Muscle layer of duodenum (tissue), 2 donors: ENCODE measurements around the gene HDAC5.

Experiments
- H3K27ac ChIP-seq: one replicate; pipeline ENCODE4 v1.7.0; 2013; ENCODE audit warnings: mild to moderate bottlenecking, low read length
- H3K27me3 ChIP-seq: one replicate; pipeline ENCODE4 v1.7.0; 2013; ENCODE audit warnings: low read depth, mild to moderate bottlenecking, control low read depth, low read length
- H3K36me3 ChIP-seq, 2 donors: one replicate each; pipeline ENCODE4 v1.7.0; 2013; ENCODE audit warnings: low read length in 2 of 2, control low read depth in 1 of 2, mild to moderate bottlenecking in 1 of 2; ENCODE audit not compliant: insufficient read depth in 2 of 2, control insufficient read depth in 1 of 2
- H3K4me1 ChIP-seq, 2 donors: one replicate each; pipeline ENCODE4 v1.7.0; 2013; ENCODE audit warnings: low read length in 2 of 2, mild to moderate bottlenecking in 2 of 2, control low read depth in 1 of 2, moderate library complexity in 1 of 2; ENCODE audit not compliant: insufficient read depth in 2 of 2, control insufficient read depth in 1 of 2
- H3K4me3 ChIP-seq, 2 donors: one replicate each; pipeline ENCODE4 v1.7.0; 2013; ENCODE audit warnings: low read length in 2 of 2, low read depth in 1 of 2, mild to moderate bottlenecking in 1 of 2
- H3K9me3 ChIP-seq, 2 donors: one replicate each; pipeline ENCODE4 v1.7.0; 2013; ENCODE audit warnings: low read length in 2 of 2, control low read depth in 1 of 2, mild to moderate bottlenecking in 1 of 2; ENCODE audit not compliant: control insufficient read depth in 1 of 2
- donor health status: healthy.

Gene HDAC5

GRCh38 chr17:44030482-44030881 is 93.0 kb downstream of the HDAC5 start:
- no peaks in the 10 kb centered on the region for H3K27me3 ChIP-seq
- no peaks in the 10 kb centered on the region for H3K4me1 ChIP-seq
- H3K27ac ChIP-seq, result no peak overlapping the region
- H3K36me3 ChIP-seq, result peaks cover 18 to 21% of the 10 kb centered on the region in 2 donors
- H3K4me3 ChIP-seq, result no peak overlapping the region
- H3K9me3 ChIP-seq, result no peaks in the 10 kb centered on the region

DNA sequence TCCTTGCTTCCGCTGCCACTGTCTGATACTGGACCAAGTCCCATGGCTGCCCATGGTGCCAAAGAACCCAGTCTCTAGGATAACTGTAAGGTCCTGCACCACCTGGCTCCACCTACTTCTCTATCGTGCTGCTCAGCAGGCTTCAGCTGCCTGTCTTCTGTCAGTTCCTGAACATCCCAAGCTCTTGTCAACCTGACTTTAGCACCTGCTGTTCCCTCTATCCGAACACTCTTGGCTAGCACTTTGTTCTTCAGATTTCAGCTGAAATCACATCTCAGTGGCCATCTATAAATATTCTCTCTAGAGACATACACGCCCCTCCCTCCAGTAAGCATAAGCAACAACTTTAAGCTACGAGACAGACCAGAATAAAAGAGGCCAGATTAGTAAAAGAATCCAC is 93.7 kb downstream of the HDAC5 start:
- H3K27me3 ChIP-seq, result no peaks in the 10 kb centered on the region
- H3K4me3 ChIP-seq, result no peak overlapping the region
- H3K27ac ChIP-seq, result no peak overlapping the region
- no peaks in the 10 kb centered on the region for H3K9me3 ChIP-seq
- H3K36me3 ChIP-seq, result peaks cover 18 to 21% of the 10 kb centered on the region in 2 donors
- no peaks in the 10 kb centered on the region for H3K4me1 ChIP-seq
